Sigmoid colon (tissue), 7 donors: ENCODE results near the gene HS3ST6. TPM values are rescaled to one million over a fixed set of nuclear protein-coding genes. Genes with fewer than 3 reads are reported as not detected.
A peak's percentile ranks its signal among the peaks of the same experiment; 100 is the strongest.

Experiments used
- DNase-seq: peaks from one replicate; pipeline ENCODE4 v3.0.0-alpha.2; 2019
- H3K27ac ChIP-seq, 4 donors: fragments of 200-600 bp; sonication (generic); one replicate each; pipeline ENCODE4 v1.5.1; 2016 to 2019; ENCODE audit warnings: mild to moderate bottlenecking in 1 of 4
- H3K27me3 ChIP-seq, 3 donors: fragments of 200-600 bp; sonication (generic); one replicate each; pipeline ENCODE4 v1.5.1; 2019; ENCODE audit warnings: mild to moderate bottlenecking in 1 of 3
- H3K36me3 ChIP-seq, 4 donors: fragments of 200-600 bp; sonication (generic); one replicate each; pipeline ENCODE4 v1.5.1; 2016 to 2019
- H3K4me1 ChIP-seq, 4 donors: fragments of 200-600 bp; sonication (generic); one replicate each; pipeline ENCODE4 v1.5.1; 2017 to 2019
- H3K4me3 ChIP-seq, 4 donors: fragments of 200-600 bp; sonication (generic); one replicate each; pipeline ENCODE4 v1.5.1; 2017 to 2019; ENCODE audit warnings: mild to moderate bottlenecking in 2 of 4, moderate library complexity in 1 of 4
- H3K9me3 ChIP-seq, 4 donors: fragments of 200-600 bp in 3 of 4; sonication (generic) in 3 of 4; one replicate each; pipeline versions ENCODE4 v1.5.1 to v1.6.1; 2013 to 2019
- CTCF ChIP-seq, 4 experiments: fragments of 450-650 bp in 3 of 4; fragments of 200-600 bp in 1 of 4; IDR thresholded peaks; one replicate each; pipeline ENCODE4 v1.5.1; 2016 to 2019; ENCODE audit warnings: antibody characterized with exemption in 4 of 4, mild to moderate bottlenecking in 3 of 4, moderate library complexity in 2 of 4
- EP300 ChIP-seq, 4 donors: sonication (generic); formaldehyde crosslinking; IDR thresholded peaks; one replicate each; pipeline ENCODE4 v1.6.1; 2017; ENCODE audit warnings: antibody characterized with exemption in 4 of 4
- POLR2A ChIP-seq, 2 donors: fragments of 450-650 bp; IDR thresholded peaks; one replicate each; pipeline ENCODE4 v1.6.1; 2016; ENCODE audit warnings: antibody characterized with exemption in 2 of 2, mild to moderate bottlenecking in 2 of 2, moderate library complexity in 2 of 2
- POLR2AphosphoS5 ChIP-seq, 4 donors: sonication (generic); formaldehyde crosslinking; IDR thresholded peaks; one replicate each; pipeline ENCODE4 v1.6.1; 2017; ENCODE audit warnings: antibody characterized with exemption in 4 of 4
- WGBS, 2 donors: extraction: QIAGEN DNeasy Blood & Tissue Kit; methylation state at CpG; one replicate each; pipeline ENCODE4 v1.1.7; 2013; 5-methylcytosine and 5-hydroxymethylcytosine counted together
- intact Hi-C: fragments of 100-400 bp; cut with DNase I; formaldehyde crosslinking; loops from one replicate; pipeline ENCODE4 v1.15.1; 2023
- polyA plus RNA-seq, 3 donors: library from polyadenylated mRNA; stranded (reverse); fragments of 200-250 nt; gene quantifications; one replicate each; pipeline ENCODE4 v1.2.3, GENCODE V29; 2013
- total RNA-seq, 4 donors: library from RNA; depleted of rRNA; stranded (reverse); fragments of >200 nt; gene quantifications; one replicate each; pipeline ENCODE4 v1.1.0, GENCODE V29; 2016
- donor health status: healthy with polysubstance abuse.
- donor health status: Bipolar disorder and iron deficiency.
- donor health status: healthy.

The HS3ST6 gene
- total and polyA plus RNA-seq, 7 donors: 0.09 to 6.0 TPM; not detected in 5

GRCh38 chr16:1936945-1937479 lies 18.8 kb upstream of the HS3ST6 start:
- TF ChIP-seq CTCF (IDR thresholded peaks at IDR 0.05) (no peak), POLR2A (IDR thresholded peaks at IDR 0.05) (no peak), EP300 (IDR thresholded peaks at IDR 0.05) (no peak)
- Histone ChIP-seq H3K27ac (no peak overlapping the region), H3K27me3 (peaks cover 0 to 11% (median 4%) of the 10 kb centered on the region in 3 donors), H3K36me3 (peaks cover 0 to 43% (median 27%) of the 10 kb centered on the region in 4 donors), H3K9me3 (no peaks in the 10 kb centered on the region), H3K4me3 (no peak overlapping the region), H3K4me1 (peaks cover 0 to 13% (median 9%) of the 10 kb centered on the region in 4 donors)
- WGBS, 2 donors: 89 to 94% methylated on average over 11 of the region's 11 CpGs
- intact Hi-C loops: no loop called here
- no peak for DNase-seq

GRCh38 chr16:1933097-1933661 lies 15.0 kb upstream of the HS3ST6 start:
- Histone ChIP-seq H3K27me3 (peaks cover 0 to 14% (median 5%) of the 10 kb centered on the region in 3 donors), H3K4me1 (peaks cover 0 to 12% (median 7%) of the 10 kb centered on the region in 4 donors), H3K27ac (no peak overlapping the region), H3K4me3 (no peak overlapping the region), H3K9me3 (no peaks in the 10 kb centered on the region), H3K36me3 (peaks cover 0 to 12% (median 5%) of the 10 kb centered on the region in 4 donors)
- 78 to 85% methylated on average over 23 of the region's 23 CpGs for WGBS, 2 donors
- no peak for DNase-seq
- TF ChIP-seq CTCF (IDR thresholded peaks at IDR 0.05) (no peak), POLR2AphosphoS5 (IDR thresholded peaks at IDR 0.05) (peak in 1 of 4 donors; percentile 11), EP300 (IDR thresholded peaks at IDR 0.05) (no peak)
- intact Hi-C loops: no loop called here

- no peak for DNase-seq
- H3K27me3 ChIP-seq: peaks cover 0 to 14% (median 5%) of the 10 kb centered on the region in 3 donors
- intact Hi-C loops: no loop called here
Observed at GRCh38 chr16:1932050-1933028, 14.1 kb upstream of the HS3ST6 start.

GRCh38 chr16:1930338-1930720 lies 12.1 kb upstream of the HS3ST6 start:
- intact Hi-C loops: loop anchor here (1.0 kb wide), 1 partner anchor 67 kb away; no protein-coding TSS in a partner anchor
- no peak for TF ChIP-seq EP300 (IDR thresholded peaks at IDR 0.05)
- Histone ChIP-seq H3K36me3 (no peaks in the 10 kb centered on the region), H3K9me3 (no peaks in the 10 kb centered on the region), H3K27ac (peak overlapping the region in 1 of 4 donors; percentile 93), H3K4me3 (peak overlapping the region in 1 of 4 donors; percentile 82), H3K4me1 (peaks cover 0 to 12% (median 7%) of the 10 kb centered on the region in 4 donors), H3K27me3 (peaks cover 0 to 14% (median 5%) of the 10 kb centered on the region in 3 donors)
- no peak for DNase-seq
- 85 to 86% methylated on average over 10 of the region's 10 CpGs for WGBS, 2 donors

More at GRCh38 chr16:1932050-1933028, 14.1 kb upstream of the HS3ST6 start:
- TF ChIP-seq EP300 (IDR thresholded peaks at IDR 0.05) (no peak), POLR2A (IDR thresholded peaks at IDR 0.05) (no peak), POLR2AphosphoS5 (IDR thresholded peaks at IDR 0.05) (no peak), CTCF (IDR thresholded peaks at IDR 0.05) (no peak)
- Histone ChIP-seq H3K27ac (no peak overlapping the region), H3K4me1 (peaks cover 0 to 12% (median 7%) of the 10 kb centered on the region in 4 donors), H3K36me3 (peaks cover 0 to 4% (median 0%) of the 10 kb centered on the region in 4 donors), H3K9me3 (no peaks in the 10 kb centered on the region), H3K4me3 (no peak overlapping the region)
- 68 to 82% methylated on average over 19 of the region's 19 CpGs for WGBS, 2 donors
